ENCODE data around the gene CTNNA3.

CTNNA3 gene

GRCh38 chr10:67033878-67034277 is 662.1 kb downstream of the CTNNA3 start:
- no peak for DNase-seq

GRCh38 chr10:67022099-67022498 is 673.9 kb downstream of the CTNNA3 start:
- no peak for DNase-seq

- DNase-seq = no peak
Measured at GRCh38 chr10:67017218-67017617, 678.8 kb downstream of the CTNNA3 start.

DNA sequence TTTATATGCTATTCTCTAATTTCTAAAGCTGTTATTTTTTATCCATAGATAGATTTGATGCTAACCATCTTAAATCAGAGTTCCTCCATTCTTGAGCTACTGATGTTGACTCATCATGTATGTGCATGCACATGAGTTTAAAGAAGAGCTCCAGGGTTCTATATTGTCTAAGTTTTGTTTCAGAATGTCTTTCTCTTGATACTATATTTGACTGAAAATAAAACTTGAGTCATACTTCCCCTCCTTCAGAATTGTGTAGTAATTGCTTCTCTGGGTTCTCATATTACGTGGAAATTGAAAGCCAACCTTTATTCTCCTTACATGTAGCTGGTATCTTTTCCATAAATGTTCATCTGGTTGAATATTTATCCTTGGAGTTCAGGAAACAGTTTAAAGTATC is 680.8 kb downstream of the CTNNA3 start:
- no peak for DNase-seq

DNA sequence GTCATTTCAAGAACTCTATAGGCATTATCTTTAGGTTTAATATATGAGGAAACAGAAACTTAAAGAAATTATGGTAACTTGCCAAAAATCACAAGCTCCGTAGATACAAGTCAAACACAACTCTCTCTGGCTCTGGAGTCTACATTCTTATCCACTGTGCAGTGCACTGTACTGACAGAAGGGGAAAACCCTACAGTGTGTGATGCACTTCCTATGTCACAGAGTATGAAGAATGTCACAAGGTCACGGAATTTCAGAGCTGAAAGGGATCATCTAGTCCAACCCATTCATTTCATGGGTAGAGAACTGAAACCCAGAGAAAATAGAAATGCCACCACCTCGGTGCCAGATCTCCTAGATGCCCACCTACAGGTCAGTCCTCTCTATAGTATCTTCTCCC is 684.0 kb downstream of the CTNNA3 start:
- no peak for DNase-seq

DNA sequence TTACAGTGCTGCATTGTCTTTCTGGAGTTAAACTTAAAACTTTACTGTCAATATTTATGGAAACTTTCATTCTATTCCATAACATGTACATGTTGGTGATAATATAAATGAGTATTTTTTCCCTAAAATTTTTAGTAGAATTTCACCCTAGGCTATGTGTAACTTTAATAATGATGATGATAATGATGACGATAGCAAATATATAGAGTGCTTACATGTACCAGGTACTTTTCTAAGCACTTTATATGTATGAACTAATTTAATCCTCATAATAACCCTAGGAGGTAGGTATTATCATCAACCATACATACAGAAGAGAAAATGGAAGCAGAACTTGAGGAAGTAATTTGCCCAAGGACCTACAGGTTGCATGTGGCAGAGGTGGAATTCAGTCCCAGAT is 684.5 kb downstream of the CTNNA3 start:
- DNase-seq = no peak

DNA sequence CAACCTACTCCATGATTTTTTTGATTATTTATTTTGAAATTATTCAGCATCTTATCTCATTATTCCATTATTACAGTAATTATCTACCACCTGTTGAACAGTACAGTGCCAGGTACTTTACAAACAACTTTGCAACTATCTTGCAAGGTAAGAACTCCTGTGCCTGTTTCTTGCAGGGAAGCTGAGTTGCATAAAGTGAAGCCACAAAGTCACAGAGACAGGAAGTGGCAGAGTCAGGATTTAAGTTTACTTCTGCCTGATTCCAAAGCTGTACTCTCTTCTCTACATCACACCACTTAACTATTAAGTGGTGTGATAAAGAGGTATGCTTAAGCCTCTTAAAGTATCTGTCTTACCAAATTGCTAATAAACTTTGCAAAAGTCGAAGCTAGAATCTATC is 690.0 kb downstream of the CTNNA3 start:
- DNase-seq = no peak

- no peak for DNase-seq
Measured at GRCh38 chr10:67004690-67005089, 691.3 kb downstream of the CTNNA3 start.

- no peak for DNase-seq
Measured at GRCh38 chr10:66999762-67000545, 696.0 kb downstream of the CTNNA3 start.

DNA sequence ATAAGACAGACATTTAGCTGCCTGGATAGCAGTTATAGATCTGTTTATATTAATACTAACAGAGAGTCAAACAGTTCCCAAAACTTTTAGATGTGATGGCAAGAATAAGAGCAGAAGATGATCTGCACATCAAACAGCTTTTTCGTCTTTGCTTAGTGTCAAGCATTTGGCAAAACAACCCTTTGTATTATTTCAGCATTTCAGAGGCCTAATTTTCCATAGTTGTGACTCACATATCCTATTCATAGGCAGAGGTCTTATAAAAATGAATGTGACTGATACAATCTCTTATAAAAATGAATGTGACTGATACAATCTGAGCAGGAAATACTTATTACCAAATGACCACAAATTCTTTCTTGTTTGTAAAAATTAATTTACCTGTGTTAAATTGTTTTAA is 699.0 kb downstream of the CTNNA3 start:
- DNase-seq = no peak

DNA sequence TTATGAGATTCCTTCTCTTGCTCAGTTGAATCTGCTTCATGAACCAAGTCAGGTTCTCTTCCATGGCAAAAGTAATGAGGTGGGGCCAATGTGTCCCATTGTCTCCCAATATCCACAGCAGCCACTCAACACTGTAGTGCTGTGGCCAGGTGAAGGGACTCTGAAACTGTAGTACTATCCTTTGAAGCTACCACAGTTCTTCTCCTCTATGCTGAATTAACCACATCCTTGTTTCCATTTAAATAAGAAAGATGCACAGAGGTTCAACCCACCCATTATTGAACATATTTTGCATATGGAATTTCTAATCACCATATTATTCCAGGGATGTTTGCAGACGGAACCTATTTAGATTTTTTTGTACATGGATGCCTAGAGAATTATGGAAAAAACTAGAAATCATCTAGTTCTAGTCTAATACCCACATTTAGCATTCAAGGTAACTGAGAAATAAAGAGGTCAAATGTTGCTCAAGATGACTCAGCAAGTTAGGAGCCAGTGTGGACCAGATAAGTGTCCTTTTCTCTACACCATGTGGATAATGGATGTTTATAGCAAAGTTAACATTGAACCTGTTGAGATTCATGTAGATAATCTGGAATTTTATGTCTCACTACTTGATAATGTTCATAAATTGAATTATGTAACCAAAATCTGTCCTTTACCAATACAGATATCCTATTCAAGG is 705.7 kb downstream of the CTNNA3 start:
- DNase-seq = no peak

- no peak for DNase-seq
Measured at GRCh38 chr10:66983475-66983818, 712.5 kb downstream of the CTNNA3 start.

- peak in 2 of 56 donors; percentile 2 to 4 for DNase-seq
Measured at GRCh38 chr10:66982792-66983474, 713.1 kb downstream of the CTNNA3 start.

GRCh38 chr10:66982053-66982420 is 714.0 kb downstream of the CTNNA3 start:
- no peak for DNase-seq

DNA sequence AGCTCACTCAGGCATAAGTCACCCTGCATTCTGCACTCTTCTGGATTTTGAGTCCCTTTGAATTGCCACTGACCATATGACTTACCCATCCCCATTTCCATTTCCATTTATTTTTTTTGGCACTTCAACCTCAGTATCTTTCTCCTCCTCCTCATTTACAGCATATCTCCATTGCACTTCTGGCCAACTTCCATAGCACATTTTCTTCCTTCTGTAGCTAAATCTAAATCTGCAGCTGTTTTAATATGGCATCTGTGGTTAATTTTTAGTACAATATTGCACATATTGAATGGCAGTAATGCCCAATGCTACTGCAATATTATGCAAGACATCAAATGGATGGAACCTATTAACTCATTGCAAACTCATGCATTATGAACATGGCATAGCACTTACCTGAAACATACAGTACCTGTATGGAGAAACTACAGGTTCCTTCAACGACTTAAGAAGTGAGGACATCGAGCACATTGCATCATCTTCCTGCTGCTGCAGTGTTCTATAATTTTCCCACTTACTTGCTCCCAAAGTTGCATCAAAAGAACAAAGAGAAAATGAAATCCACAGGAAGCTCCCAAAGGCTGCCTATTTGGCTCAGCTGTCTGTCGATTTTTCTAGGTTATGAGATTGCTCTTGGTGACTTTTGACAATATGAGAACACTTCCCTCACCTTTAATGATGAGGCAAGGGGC is 714.5 kb downstream of the CTNNA3 start:
- DNase-seq = no peak

- DNase-seq = no peak
Measured at GRCh38 chr10:66980246-66980815, 715.7 kb downstream of the CTNNA3 start.

- DNase-seq = no peak
Measured at GRCh38 chr10:66964946-66965345, 731.0 kb downstream of the CTNNA3 start.

GRCh38 chr10:66958466-66958865 is 737.5 kb downstream of the CTNNA3 start:
- no peak for DNase-seq

DNA sequence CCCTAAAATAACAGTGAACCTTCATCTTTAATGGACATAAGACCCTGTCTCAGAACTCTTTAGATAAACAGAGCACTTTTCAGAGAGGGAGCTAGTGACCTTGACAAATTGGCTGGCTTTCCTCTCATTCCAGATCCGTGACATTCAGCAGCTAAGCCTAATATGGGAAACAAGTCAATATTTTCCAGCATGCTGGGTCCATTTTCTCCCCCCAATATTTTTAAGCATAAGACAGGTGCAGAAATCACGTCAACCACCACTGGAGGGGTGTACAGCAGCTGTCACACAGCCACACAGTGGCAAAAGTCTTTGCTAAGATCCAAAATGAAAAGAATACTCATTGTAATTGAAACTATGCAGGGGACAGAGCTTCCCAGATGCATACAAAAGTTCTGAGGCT is 744.1 kb downstream of the CTNNA3 start:
- no peak for DNase-seq

DNA sequence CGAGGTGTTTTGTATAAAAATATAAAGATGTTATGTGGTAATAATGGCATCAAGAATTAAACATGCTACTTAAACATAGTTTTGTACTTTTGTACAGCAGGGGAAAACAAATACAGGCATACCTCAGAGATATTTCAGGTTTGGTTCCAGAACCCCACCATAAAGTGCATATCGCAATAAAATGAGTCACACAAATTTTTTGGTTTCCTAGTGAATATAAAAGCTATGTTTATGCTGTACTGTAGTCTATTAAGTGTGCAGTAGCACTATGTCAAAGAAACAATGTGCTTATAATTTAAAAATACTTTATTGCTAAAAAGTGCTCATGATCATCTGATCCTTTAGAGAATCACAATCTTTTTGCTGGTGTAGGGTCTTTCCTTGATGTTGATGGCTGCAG is 752.4 kb downstream of the CTNNA3 start:
- DNase-seq = no peak

DNA sequence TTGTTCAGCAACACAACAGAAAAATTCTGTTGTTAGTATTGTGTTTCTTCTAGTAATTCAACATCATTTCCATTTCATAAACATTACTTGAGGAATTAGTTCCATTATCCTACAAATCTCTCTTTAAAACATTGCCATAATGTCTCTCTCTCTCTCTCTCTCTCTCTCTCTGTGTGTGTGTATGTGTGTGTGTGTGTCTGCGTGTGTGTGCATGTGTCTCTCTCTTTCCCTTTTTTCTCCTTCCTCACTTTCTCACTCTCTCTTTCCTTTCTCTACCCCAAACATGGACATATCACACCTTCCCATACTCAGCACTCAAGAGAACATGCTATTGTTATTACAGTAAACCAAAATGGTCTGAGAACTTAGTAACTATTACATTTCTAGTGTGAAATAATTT is 753.6 kb downstream of the CTNNA3 start:
- DNase-seq = no peak

DNA sequence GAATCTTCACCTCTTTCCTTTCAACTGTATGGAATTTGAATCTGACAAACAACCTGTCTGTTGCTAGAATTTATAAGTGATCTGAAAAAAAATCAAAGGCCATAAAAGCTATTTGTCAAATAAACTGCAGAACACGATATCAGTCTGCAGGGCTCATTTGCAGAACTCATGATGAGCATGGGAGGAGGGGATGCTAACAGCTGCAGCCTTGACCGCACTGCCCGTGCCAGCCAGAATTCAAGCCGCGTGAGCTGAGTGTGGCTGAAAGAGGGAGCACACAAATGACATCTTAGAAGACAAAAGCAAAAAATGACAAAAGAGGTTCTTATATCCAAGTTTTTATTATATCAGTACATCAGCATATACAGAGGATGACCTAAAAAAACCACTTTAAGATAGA is 754.5 kb downstream of the CTNNA3 start:
- DNase-seq = peak in 49 of 56 donors; percentile 6 to 85 (median 51)
